Activated T-cell treated with anti-CD3 and anti-CD28 coated beads for 1 hour (primary cell): ENCODE results near the gene SEC11A.
"Not testable (repeated sequence)": the region's sequence is repeated elsewhere in the genome, so short reads cannot be mapped to it uniquely, and the experiment has no call there.

Source experiments
- DNase-seq: peaks from one replicate; pipeline ENCODE4 v3.0.0-alpha.2; 2020; ENCODE audit warnings: low read depth

Gene SEC11A

DNA sequence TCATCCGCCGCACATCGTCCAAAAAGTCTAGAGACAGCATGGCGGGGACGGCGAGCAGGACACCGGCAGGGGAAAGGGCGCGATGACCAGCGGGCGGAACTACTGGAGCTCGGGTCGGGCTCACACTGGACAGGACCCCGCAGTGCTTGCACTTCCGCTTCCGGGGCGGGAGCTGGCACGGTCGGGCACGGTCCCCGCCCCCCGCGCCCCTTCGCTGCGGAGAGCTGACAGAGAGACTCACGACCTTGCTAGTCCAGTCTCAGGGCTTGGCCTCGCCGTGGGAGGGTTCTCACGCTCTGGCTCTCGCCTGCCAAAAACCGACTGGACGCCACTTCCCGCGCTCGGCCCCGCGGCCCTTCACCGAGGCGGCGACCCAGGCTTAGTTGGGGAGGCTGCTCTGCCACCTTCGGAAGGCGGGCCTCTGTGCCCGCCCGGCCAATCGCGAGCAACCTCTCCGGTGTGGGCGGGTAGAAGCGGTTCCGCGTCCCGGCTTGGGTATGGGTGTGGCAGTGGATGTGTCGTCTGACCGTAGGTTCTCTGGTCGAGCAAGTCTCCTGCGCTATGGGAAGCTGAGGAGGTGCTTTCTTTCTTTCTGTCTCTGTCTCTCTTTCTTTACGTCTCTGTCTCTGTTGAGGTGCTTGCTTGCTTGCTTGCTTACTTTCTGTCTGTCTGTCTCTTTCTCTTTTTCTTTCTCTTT, at the start of gene SEC11A:
TSS of gene SEC11A (minus strand) at position 104 of the 697 bp plus-strand sequence. CDS start at position 40, 64 bp downstream.
- peak; percentile 85 for DNase-seq

DNA sequence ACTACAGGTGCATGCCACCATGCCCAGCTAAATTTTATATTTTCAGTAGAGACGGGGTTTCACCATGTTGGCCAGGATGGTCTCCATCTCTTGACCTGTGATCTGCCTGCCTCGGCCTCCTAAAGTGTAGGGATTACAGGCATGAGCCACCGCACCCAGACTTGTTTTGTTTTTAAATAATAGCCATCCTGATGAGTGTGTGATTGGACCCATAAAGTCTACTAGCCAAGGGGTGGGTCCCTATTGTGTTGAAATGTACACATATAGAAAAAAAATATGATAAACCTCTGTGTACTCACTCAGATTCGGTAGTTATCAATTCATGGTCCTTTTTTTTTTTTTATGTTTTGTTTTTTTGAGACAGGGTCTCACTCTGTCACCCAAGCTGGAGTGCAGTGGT, 49.7 kb upstream of the SEC11A start:
- no peak for DNase-seq

DNA sequence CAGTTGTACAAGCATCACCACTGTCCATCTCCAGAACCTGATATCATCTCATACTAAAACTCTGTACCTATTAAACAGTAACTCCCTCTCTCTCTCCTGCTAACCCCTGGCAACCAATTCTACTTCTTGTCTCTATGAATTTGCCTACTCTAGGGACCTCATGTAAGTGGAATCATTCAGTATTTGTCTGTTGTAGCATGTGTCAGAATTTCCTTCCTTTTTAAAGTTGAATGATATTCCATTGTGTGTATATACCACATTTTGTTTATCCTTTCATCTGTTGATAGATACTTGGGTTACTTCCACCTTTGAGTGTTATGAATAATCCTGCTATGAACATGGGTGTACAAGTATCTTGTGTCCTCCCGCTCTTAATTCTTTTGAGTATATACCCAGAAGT, 49.0 kb upstream of the SEC11A start:
- no peak for DNase-seq

DNA sequence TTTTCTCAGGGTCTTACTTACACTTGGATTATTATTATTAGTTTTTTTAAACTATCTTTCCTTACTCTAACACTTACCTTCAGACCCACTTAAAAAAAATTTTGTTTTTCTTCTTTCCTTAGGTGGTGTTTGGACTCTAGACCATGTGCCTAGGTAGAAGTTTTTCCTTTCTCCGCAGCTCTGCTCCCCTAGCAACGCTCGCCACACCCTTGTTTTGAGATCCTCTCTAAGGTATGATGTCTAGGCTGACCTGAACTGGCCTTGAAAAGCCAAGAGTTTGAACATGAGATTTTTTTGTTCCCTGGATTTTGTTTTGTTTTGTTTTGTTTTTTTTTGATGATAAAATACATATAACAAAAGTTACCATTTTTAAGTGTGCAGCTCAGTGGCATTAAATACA, 48.6 kb upstream of the SEC11A start:
- DNase-seq: no peak

DNA sequence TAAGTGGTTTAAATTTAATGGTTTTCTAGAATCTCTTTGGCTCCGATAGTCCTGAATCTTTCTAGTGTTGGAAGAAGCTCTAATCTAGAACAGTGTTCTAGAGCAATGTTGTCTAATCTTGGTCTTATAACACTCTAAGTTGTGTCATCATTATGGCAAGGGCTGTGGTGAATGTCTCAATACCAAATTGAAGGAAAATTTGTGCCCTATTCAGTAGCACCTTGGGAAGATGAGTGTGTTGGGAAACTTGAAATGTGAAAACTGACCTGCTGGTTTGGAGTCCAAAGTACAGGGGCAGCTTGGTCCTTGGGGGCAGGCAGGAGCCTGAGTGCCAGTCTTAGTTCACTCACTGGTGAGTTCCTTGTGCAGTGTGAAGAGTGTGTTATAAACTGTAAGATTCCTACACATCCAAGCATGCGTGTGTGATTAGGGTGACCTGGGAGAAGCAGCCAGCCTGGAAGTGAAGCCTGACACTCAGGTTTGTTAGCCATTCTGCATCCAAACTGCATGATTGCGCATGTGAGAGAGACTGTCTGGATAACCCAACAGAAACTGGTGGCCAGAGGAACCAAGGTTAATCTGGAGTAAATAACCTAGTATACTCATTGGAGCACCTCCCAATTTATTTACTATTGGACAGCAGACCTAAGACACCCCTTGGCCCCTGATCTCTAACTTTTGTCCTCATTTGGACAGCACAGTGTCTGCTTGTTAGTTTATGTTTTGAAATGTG, 47.1 kb upstream of the SEC11A start:
- no peak for DNase-seq

DNA sequence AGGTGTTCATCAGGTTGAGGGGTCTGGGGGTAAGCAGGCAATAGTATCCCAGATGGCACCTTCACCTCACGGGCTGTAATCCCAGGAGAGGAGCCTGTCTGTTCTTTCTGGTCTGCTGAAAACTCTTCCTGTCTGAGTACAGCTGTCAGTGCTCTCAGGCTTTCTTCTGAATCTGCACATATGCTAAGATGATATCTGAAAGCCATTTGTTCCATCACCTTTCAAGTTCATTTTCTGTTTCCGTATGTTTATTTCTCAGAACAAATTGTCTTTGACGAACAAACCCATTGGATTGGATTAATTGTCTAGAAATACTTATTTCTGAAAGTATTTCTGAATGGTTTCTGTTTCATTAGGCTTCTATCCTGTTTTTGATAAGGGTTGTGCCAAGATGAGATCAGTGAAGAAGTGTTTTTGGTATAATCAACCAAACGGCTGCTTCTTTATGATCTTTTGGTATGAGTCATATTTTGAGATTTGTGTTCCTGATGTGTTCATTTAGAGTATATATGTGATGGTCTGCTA, 45.7 kb upstream of the SEC11A start:
- DNase-seq: no peak

DNA sequence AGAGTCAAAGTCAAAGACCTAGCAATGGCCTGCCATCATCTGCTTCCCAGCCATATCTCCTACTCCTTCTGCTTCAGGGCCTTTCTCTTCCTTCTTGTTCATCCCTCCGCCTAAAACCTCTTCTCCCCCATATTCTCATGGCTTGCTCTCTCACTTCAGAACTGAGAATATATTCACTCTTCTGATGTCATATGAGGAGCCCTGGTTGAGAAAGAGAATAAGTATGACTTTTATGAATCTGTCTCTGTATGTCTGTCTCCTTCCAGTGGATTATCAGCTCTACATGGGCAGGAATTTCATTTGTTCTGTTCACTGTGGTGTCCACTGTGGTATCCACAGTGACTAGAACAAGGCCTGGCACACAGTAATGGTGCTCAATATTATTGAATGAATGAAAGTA, 44.3 kb upstream of the SEC11A start:
- no peak for DNase-seq

DNA sequence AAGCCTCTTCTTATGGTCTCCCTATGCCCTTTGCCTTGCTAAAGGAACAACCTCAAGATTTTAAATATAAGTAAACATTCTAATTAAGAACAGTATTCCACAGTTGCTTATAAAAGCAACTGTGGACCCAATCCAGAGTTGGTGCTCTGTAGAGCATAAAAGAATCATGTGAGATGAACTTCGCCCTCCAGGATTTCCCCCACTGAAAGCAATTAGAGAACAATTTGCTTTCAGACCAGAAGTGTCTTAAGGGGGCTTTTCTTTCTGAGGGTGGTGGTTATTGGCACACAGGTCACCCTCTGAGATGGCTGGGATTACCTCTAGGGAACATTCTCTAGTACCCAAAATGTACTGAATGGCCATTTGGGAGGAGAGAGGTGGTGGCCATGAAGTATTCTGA, 43.1 kb upstream of the SEC11A start:
- DNase-seq: no peak

DNA sequence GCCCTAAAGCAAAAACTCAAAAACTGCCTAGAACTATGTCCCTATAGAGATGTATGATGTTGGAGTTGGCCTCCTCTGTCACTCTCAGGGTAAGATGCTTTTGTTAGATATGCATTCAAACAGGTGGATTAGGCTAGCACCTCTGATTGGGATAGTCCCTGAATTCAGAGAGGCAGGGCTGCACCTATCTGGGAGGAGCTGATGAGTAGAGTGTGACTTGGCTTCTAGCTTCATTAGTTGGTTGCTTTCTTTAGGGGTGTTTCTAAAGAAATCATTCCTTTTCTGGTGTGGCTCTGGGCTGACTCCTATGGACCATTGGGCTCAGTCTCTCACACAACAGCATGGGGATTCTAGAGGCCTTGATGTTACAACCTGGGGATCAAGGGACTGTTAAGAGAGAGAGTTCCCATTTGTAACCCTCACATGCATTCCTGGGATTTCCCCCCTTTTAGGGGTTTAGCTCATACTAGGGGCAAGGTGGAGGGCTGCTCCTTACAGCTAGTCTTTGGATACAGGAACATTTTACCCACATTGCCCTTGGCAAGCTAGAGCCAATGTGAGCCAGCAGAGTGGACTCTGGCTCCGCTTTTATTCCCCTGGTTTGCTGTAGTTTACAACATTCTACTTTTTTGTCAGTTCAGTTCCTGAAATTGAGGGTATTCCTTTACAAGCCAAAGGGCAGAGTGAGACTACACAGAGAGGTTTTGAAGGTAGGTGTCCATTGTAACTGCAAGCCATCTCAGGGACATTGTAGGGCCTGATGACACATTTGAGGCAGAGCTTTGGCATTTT, 40.0 kb upstream of the SEC11A start:
- no peak for DNase-seq

DNA sequence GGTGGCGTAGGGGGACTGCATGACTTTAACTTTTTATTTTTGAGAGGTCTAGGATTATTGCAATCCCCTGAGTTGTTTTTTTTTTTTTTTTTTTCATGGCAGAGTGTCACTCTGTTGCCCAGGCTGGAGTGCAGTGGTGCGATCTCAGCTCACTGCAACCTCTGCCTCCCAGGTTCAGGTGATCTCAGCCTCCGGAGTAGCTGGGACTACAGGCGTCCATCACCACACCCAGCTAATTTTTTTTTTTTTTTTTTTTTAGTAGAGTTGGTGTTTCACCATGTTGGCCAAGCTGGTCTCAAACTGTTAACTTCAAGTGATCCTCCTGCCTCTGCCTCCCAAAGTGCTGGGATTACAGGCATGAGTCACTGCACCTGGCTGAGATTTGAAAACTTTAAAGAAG, 39.0 kb upstream of the SEC11A start:
- DNase-seq: not testable (repeated sequence)

DNA sequence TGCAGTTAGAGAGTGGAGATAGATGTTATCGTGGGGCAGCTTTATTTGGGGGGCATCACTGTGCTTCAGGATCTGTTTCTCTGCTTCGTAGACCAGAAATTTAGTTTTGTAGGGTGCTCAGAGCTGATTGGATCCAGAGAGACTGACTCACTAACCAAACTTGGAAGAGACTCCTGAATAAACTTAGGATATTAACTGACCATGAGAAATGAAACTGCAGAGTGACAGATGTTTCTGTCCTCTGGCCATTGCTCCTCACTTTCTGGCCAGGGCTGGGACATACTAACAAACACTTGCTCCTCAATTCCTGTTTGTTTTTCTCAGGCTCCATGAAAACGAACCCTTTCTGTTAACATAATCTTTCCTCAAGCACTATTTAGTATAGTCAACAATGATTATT, 36.8 kb upstream of the SEC11A start:
- no peak for DNase-seq

DNA sequence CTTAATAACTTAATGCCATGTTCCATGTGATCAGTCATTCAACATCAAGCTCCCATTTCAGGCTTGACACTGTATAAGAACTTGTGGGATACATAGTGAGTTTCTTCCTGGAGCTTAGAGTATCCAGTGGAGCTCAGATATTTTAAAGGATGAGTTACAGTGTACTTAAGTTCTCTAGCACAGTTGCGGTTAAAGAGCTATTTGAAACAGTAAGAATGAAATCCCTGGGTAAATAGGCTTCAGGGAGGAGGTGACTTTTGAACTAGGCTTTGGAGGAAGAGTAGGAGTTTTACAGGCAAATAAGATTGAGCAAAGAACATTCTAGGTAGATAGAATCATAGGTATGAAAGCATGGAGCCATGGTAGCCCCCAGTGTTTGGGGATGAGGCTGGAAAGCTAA, 36.3 kb upstream of the SEC11A start:
- DNase-seq: no peak

DNA sequence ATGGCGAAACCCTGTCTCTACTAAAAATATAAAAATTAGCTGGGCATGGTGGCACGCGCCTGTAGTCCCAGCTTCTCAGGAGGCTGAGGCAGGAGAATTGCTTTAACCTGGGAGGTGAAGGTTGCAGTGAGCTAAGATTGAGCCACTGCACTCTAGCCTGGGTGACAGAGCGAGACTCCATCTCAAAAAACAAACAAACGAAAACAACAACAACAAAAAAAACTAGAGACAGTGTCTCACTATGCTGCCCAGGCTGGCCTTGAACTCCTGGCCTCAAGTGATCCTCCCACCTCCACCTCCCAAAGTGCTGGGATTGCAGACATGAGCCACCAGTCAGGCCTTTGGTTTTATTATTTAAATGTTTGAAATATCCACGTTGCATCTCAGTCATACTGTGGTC, 35.8 kb upstream of the SEC11A start:
- not testable (repeated sequence) for DNase-seq

DNA sequence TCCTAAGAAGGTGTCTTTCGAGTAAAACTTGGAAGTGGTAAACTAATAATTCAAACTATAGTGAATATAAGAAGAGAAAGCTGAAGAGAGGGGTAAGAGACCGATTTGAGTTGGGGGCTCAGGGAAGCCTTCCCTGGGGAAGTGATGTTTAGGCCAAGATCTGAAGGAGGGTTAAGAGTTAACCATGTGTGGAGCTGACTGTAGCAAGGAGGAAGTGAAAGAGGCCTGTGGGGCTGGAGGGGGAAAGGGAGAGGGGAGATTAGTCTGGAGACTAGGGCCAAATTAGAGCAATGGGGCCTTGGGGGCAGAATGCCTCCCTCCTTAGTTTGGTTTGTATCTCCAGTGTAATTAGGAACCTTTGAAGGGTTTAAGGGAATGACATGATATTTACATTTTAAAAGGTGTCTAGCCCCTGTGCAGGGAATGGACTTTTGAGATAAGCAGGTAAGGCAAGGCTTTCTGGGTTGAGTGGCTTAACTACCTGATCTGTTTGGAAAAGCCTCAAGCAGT, 34.7 kb upstream of the SEC11A start:
- no peak for DNase-seq

DNA sequence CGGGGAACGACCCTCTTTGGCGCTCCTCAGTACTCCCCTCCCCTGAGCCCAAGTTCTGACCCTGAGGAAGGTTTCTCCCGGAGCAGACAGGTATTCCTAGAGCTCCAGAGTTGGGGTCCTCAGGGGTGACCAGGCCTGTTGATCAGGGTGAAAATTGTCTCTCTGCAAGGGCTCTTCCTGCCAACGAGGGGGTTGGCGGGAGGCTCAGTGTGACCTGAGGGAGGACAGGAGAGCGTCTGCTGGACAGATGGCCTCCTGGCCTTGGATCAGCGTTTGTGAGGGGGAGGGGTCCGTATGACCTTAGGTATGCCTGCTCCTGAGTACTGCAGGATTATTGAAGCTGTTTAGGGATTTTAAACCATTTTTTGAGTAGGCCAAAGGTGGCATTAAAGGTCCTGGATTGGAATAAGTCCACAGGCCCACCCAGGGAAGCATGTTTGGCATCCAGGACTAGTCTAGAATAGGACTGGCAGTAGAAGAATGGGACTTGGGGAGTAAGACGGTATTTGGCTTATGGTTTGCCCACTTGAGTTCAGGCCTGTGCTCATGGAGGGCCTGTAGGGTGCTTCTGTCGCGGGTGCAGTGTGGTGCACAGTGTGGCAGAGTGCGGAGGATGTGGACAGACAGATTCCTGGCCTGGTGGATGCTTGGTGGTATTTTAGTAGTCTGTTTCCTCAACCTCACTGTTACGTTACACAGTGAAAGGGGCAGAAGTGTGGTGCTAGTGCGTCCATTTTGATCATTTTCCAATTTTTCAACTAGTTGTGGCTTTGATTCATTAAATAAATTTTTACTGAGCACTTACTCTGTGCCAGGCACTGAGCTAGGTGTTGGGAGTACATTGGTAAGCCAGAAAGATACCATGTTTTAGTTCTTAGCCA, 33.4 kb upstream of the SEC11A start:
- peak; percentile 21 for DNase-seq

DNA sequence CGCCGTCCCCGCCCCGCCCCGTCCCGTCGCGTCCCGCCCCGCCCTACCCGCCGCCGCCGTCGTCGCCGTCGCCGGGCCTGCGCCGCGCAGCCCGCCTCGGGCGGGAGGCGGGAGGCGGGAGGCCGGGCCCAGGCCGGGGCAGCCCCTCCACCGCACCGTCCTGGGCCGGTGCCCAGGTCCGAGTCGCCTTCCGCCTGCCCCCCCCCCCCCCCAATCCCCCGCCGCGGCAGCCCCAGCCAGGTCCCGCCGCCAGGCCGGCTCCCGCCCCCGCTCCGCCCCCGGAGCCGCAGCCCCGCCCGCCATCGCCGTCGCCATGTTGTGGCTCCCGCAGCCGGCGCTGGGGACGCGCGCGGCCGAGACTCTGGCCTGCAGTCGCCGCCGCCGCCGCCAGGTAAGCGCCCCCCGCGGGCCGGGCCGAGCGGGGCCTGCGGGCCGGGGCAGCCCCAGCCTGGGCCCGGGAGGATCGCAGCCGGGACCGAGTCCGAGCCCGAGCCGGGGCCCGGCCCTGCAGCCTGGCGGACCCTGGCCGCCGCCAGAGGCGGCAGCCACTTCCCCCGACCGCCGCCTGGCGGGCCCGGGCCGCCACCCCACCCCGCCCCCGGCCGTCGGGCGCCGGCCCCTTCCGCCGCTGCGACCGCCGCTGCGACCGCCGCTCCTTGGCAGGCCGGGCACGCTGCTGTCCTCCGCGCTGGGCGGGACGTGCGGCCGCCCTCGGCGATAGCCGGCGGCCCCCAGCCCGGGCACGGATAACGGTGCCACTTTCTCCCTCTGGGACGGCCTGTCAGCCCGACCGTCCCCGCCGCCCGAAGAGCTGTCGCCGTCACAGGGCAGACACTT, 32.6 kb upstream of the SEC11A start, which contains the start of gene ZNF592:
TSS of gene ZNF592 (plus strand) at position 319 of the 837 bp plus-strand sequence. CDS start 34,084 bp downstream, outside the sequence.
- DNase-seq: peak; percentile 72

DNA sequence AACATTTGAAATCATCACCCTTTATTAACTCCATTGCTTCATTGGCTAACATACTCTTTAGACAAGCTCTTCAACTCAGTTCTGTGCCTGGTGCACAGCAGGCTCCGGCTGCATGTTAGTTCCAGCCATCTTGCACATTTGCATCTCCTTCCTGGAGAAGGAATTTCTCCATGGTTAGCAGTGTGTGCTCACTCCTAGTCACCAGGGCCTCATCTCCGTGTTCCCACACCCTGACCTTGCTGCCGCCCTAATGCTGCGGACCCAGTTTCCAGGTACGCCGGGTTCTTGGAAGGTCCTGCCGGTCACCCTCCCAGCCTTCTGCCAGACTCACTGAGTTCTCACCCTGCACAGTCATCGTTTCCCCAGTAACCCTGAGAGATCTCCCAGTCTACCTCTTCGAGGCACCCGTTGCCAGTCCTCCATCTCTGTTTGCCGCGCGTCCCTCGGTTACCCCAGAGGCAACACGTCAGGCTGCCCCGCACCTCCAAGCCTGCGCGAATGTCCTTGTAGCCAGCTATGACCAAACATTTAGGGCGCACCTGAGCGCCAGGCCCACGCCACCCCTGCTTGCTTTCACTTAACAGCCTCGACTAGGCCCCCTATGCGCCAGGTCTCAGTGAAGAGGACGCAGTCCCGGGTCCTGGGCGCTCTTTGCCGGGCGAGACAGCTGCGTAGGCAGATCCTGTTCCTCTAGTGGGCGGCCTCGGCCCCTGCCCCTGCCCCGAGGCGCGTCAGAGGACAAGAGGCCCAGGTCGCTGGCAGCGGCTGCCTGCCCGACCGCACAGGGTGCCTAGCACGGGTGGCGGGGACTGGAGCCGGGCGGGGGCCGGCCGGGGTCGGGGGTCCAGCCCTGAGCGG, 31.7 kb upstream of the SEC11A start:
- peak; percentile 59 for DNase-seq

DNA sequence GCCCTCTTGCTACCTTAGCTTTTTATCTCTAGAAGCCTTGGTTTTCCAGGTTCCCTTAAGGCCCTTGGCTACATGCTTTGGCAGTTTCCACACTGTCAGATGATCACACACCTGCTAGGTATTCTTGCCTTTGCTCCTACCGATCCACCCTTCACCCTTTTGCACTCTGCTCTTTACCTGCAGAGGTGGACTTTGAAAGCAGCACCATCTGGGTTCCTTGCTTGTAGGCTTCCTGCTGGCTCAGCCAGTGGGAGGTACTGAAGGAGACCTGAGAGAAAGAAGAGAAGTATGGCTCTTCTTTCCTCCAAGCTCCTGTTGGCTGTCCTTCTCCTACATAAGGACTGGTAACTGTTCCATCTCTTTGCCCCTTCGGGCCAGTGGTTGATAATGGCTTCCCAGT, 25.2 kb upstream of the SEC11A start:
- DNase-seq: no peak

DNA sequence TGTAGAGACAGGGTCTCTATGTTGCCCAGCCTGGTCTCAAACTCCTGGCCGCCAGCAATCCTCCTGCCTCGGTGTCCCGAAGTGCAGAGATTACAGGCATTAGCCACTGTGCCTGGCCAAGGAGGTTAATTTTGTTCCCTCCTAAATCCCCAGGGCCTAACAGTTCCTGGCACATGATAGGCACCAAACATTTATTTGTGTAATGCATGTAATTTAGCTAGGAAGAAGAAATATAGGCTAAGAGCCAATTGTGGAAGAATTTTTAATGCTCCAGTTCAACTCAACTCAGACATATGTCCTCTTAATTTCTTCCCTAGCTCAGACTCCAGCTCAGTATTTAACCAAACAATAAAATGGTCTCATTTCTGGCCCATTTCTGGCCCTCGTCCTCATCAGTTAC, 24.8 kb upstream of the SEC11A start:
- DNase-seq: no peak
